ENCODE data around the gene TBX20. TPM values are rescaled to one million over a fixed set of nuclear protein-coding genes. Genes with fewer than 3 reads are reported as not detected.

Gene TBX20, protein sequence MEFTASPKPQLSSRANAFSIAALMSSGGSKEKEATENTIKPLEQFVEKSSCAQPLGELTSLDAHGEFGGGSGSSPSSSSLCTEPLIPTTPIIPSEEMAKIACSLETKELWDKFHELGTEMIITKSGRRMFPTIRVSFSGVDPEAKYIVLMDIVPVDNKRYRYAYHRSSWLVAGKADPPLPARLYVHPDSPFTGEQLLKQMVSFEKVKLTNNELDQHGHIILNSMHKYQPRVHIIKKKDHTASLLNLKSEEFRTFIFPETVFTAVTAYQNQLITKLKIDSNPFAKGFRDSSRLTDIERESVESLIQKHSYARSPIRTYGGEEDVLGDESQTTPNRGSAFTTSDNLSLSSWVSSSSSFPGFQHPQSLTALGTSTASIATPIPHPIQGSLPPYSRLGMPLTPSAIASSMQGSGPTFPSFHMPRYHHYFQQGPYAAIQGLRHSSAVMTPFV
- not detected in 2 replicates for total RNA-seq (2011; cell fraction: chromatin; rRNA removed; ENCODE audit: low replicate concordance)
- total RNA-seq (2011; cell fraction: nucleolus; rRNA removed), result not detected in 2 replicates
- not detected in 2 replicates for total RNA-seq (2011; cell fraction: nucleoplasm; rRNA removed)
- total RNA-seq (2014; rRNA removed) (not detected in 2 replicates), total RNA-seq (2014; rRNA removed; fragmentation: Illumina TruSeq; extraction: Trizol) (not detected in 2 replicates), total RNA-seq (2015; rRNA removed; fragmentation: Illumina TruSeq; extraction: Trizol) (not detected in 2 replicates), total RNA-seq (2021) (not detected in 2 replicates), polyA plus RNA-seq (2011; rRNA removed) (not detected in 2 replicates), polyA plus RNA-seq (2014; fragmentation: Illumina TruSeq; extraction: Trizol) (not detected in 2 replicates), polyA plus RNA-seq (2014; fragmentation: Nextera tagmentation; extraction: Ambion mirVana) (not detected), polyA plus RNA-seq (2014; rRNA removed) (not detected in 2 replicates), polyA minus RNA-seq (2011; rRNA and poly(A)+ RNA removed) (not detected in 2 replicates), Bru-seq, nascent RNA (percentile 12 among the genes with signal in this experiment), BruChase-seq, experiment 1, labeled RNA remaining after a 2-hour chase (percentile 7 among the genes with signal in this experiment), BruChase-seq, experiment 2, labeled RNA remaining after a 6-hour chase (percentile 10 among the genes with signal in this experiment)
- not detected in 2 replicates for polyA plus RNA-seq (2011; cell fraction: cytosol; rRNA removed)
- polyA plus RNA-seq (2011; cell fraction: nucleus; rRNA removed), result not detected in 2 replicates
- polyA plus RNA-seq (2012), result 0.04 and 0.06 TPM in 2 replicates
- not detected in 2 replicates for polyA minus RNA-seq (2011; cell fraction: cytosol; rRNA and poly(A)+ RNA removed)
- polyA minus RNA-seq (2011; cell fraction: nucleus; rRNA and poly(A)+ RNA removed), result 0.13 TPM in 1 of 2 replicates, not detected in the other
- long read RNA-seq, experiment 1, result 0 reads
- long read RNA-seq, experiment 2, result 0 reads
- long read RNA-seq, experiment 3, result 0 reads

DNA sequence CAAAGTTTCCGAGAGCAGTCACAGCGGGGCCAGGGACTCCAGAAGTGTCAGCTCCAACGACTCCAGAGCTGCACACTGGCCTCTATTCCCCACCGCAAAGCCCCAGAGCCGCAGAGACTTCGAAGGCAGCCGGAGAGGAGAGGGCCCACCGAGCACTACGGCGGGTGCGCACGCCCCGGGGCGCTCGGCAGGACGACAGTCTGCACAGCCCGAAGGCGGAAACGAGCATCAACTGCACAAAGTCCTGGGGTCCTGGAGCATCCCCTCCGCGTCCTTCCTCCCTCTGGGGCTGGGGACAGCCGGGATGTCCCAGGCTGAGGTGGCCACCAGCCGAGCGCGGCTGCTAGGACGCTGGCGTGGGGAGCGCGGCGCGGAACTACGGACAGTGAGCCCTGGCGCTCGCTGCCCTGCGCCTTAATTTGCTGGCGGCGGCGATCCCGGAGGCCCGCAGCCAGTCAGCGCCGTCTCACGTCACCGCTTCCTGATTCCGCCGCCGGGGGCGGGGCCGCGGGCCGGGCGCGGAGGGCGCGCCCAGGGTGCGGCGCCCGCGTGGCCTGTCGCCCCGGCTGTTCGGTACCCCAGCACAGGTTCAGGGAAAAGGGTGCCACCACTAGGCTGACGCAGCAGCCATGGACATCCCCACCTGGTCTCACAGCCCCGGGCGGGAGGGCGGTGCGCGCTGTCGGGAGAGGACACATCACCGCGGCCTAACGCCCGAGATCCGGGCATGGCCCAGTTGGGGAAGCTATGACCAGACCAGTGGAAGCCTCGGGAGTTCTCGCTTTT, at the start of gene TBX20:
TSS of gene TBX20 (minus strand) at position 391 of the 786 bp plus-strand sequence. CDS start 480 bp downstream, outside the sequence.
- Histone ChIP-seq H3K79me2 (ENCODE audit: control insufficient read depth, insufficient read depth, low read length) (no peaks in the 10 kb centered on the region), H3K9ac (ENCODE audit: insufficient read depth in 1 of 2, low read depth in 2 of 2, low read length in 2 of 2) (no peak within 1 kb of the TSS), H4K20me1 (replicated peaks; ENCODE audit: control insufficient read depth, insufficient read depth, low read length) (no peaks in the 10 kb centered on the region), H3K27ac (ENCODE audit: extremely low read depth, low read depth, low read length) (no peak within 1 kb of the TSS), H3K9me3 (replicated peaks; ENCODE audit: control insufficient read depth, insufficient read depth, low read depth, low read length) (no peaks in the 10 kb centered on the region), H2AFZ (ENCODE audit: low read depth, low read length) (no peak within 1 kb of the TSS), H3K4me2 (ENCODE audit: insufficient read depth, low read length) (no peak within 1 kb of the TSS), H3K4me3 (no peak within 1 kb of the TSS), H3K27me3 (ENCODE audit: control insufficient read depth in 2 of 2, insufficient read depth in 2 of 2, low read length in 2 of 2) (peaks cover 31 to 53% of the 10 kb centered on the region in 2 experiments), H3K4me1 (replicated peaks in 1 of 2; ENCODE audit: control insufficient read depth in 2 of 2, insufficient read depth in 2 of 2, low read length in 2 of 2) (peaks cover 0 to 22% of the 10 kb centered on the region in 2 experiments; a peak in 2 of 5 replicates), H3K9me1 (ENCODE audit: control insufficient read depth, insufficient read depth, low read length) (no peaks in the 10 kb centered on the region), H3K36me3 (ENCODE audit: control insufficient read depth, insufficient read depth, low read length) (no peaks in the 10 kb centered on the region)
- ChIA-PET POLR2A (interaction anchor here (0.6 kb wide), 1 partner anchor 11 kb away, joined by 3 read pairs; no protein-coding TSS in a partner anchor), CTCF (ENCODE audit: low intra/inter-chr PET ratio) (no interaction called here)
- no TSS peak for BruUV-seq (replicated peaks)
- DNase-seq (ENCODE audit: extremely low read depth in 1 of 4, low spot score in 3 of 4) (no peak), FAIRE-seq (no peak), ATAC-seq (peak; percentile 63)
- 22% methylated on average over 29 of the region's 76 CpGs for WGBS (ENCODE audit: insufficient coverage, low coverage, missing lambda C conversion rate)
- intact Hi-C loops (cut with micrococcal nuclease) (no loop called here), in situ Hi-C loops (cut with MboI) (no loop called here)
- TF ChIP-seq PRPF4 (IDR thresholded peaks at IDR 0.05; ENCODE audit: insufficient read depth, low read depth, low read length, poor library complexity, severe bottlenecking) (no peak), PTRF (tag; IDR thresholded peaks at IDR 0.05) (no peak), FOXA3 (CRISPR knock-in tag; conservative IDR thresholded peaks at IDR 0.05 in 1 of 2, IDR thresholded peaks at IDR 0.05 in 1 of 2) (no peak), NR2F6 (CRISPR knock-in tag; IDR thresholded peaks at IDR 0.05) (no peak), TSC22D4 (tag; IDR thresholded peaks at IDR 0.05) (no peak), ZNF224 (CRISPR knock-in tag; IDR thresholded peaks at IDR 0.05) (no peak), RBM25 (IDR thresholded peaks at IDR 0.05; ENCODE audit: low read depth, low read length, severe bottlenecking) (no peak), SRF (CRISPR knock-in tag; IDR thresholded peaks at IDR 0.05) (no peak), TBL1XR1 (IDR thresholded peaks at IDR 0.05; ENCODE audit: low read length in 2 of 2) (no peak), HEY1 (CRISPR knock-in tag; IDR thresholded peaks at IDR 0.05; ENCODE audit: borderline replicate concordance) (no peak)
- TF ChIP-seq, protein P1, sequence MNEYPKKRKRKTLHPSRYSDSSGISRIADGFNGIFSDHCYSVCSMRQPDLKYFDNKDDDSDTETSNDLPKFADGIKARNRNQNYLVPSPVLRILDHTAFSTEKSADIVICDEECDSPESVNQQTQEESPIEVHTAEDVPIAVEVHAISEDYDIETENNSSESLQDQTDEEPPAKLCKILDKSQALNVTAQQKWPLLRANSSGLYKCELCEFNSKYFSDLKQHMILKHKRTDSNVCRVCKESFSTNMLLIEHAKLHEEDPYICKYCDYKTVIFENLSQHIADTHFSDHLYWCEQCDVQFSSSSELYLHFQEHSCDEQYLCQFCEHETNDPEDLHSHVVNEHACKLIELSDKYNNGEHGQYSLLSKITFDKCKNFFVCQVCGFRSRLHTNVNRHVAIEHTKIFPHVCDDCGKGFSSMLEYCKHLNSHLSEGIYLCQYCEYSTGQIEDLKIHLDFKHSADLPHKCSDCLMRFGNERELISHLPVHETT (CRISPR knock-in tag; conservative IDR thresholded peaks at IDR 0.05 in 1 of 2, IDR thresholded peaks at IDR 0.05 in 1 of 2), result no peak
- TF ChIP-seq, protein P2, sequence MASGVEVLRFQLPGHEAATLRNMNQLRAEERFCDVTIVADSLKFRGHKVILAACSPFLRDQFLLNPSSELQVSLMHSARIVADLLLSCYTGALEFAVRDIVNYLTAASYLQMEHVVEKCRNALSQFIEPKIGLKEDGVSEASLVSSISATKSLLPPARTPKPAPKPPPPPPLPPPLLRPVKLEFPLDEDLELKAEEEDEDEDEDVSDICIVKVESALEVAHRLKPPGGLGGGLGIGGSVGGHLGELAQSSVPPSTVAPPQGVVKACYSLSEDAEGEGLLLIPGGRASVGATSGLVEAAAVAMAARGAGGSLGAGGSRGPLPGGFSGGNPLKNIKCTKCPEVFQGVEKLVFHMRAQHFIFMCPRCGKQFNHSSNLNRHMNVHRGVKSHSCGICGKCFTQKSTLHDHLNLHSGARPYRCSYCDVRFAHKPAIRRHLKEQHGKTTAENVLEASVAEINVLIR (CRISPR knock-in tag; IDR thresholded peaks at IDR 0.05), result no peak

Data from K562 (cell line).